Pancreas (tissue), 10 donors: ENCODE results near the gene CNTROB. TPM values are rescaled to one million over a fixed set of nuclear protein-coding genes. Genes with fewer than 3 reads are reported as not detected.

ENCODE experiments used
- ATAC-seq, 4 donors: fragments of 200-7000 bp; cut with Tn5 transposase; one replicate each; pipeline versions ENCODE4 v1.8.0 to v1.9.1; 2020; ENCODE audit warnings: mild to moderate bottlenecking in 4 of 4, moderate library complexity in 4 of 4
- DNase-seq, 6 donors: peaks; one replicate each; pipeline ENCODE4 v3.0.0-alpha.2; 2020
- FAIRE-seq: peaks from 2 replicates; lab custom pipeline; 2012; peaks lifted over from hg19 to GRCh38; lab: Jason Lieb, UNC
- H3K27ac ChIP-seq, 4 donors: fragments of 200-600 bp; sonication (generic); 1 replicate in 3 of 4; 2 replicates in 1 of 4; pipeline versions ENCODE4 v1.5.0 to v1.8.0; 2020
- H3K27me3 ChIP-seq, 4 donors: fragments of 200-600 bp; one replicate each; pipeline ENCODE4 v1.8.0; 2021
- H3K36me3 ChIP-seq, 3 donors: fragments of 200-600 bp; sonication (generic) in 1 of 3; one replicate each; pipeline versions ENCODE4 v1.5.0 to v1.8.0; 2020 to 2021
- H3K4me1 ChIP-seq, 3 donors: fragments of 200-600 bp; one replicate each; pipeline ENCODE4 v1.8.0; 2021
- H3K4me3 ChIP-seq, 4 donors: fragments of 200-600 bp; sonication (generic) in 2 of 4; one replicate each; pipeline versions ENCODE4 v1.5.0 to v1.8.0; 2020 to 2021
- H3K9me3 ChIP-seq, 4 donors: fragments of 200-600 bp; one replicate each; pipeline ENCODE4 v1.8.0; 2021
- CTCF ChIP-seq, 4 donors: fragments of 200-600 bp; sonication (generic) in 3 of 4; IDR thresholded peaks; one replicate each; pipeline versions ENCODE4 v1.5.0 to v1.8.0; 2021; ENCODE audit warnings: antibody characterized with exemption in 4 of 4
- WGBS, 2 donors: extraction: QIAGEN DNeasy Blood & Tissue Kit; methylation state at CpG; one replicate each; pipeline ENCODE4 v1.1.7; 2013; 5-methylcytosine and 5-hydroxymethylcytosine counted together
- intact Hi-C, 3 donors: fragments of 100-400 bp; cut with DNase I; formaldehyde crosslinking; loops; one replicate each; pipeline versions ENCODE4 v1.11.1 to v1.14.2; 2022
- polyA plus RNA-seq, 2 donors: library from polyadenylated mRNA; stranded (reverse); fragments of 200-250 nt; gene quantifications; one replicate each; pipeline ENCODE4 v1.2.3, GENCODE V29; 2013
- total RNA-seq, 6 donors: library from RNA; stranded (reverse); fragmentation: NEBNext Ultra II Directional in 4 of 6; extraction: Animal tissue kit (Norgen Biotek cat#: 25700) in 4 of 6; gene quantifications; one replicate each; pipeline versions ENCODE4 v1.2.1 to v1.2.4, GENCODE V29; 2021 to 2023
- donor health status: healthy with polysubstance abuse.
- donor health status: DM: no; HTN: no; CAD: no; lungs with moderate emphysema.
- donor health status: DM: no; HTN: no; CAD: no.
- donor health status: control.
- donor health status: control.
- donor health status: Bipolar disorder and iron deficiency.
- donor health status: DM: yes; HTN: yes; CAD: no.
- donor health status: DM: no; HTN: no; CAD: no.
- donor health status: DM: no; HTN: no; CAD: no.
- donor health status: DM: yes; HTN: yes; CAD: no.

Gene CNTROB
- total and polyA plus RNA-seq, 8 donors: 5.8 to 46.1 (median 9.9) TPM

- FAIRE-seq: peak; percentile 74
- Histone ChIP-seq H3K4me3 (no peak overlapping the region), H3K4me1 (no peaks in the 10 kb centered on the region), H3K36me3 (no peaks in the 10 kb centered on the region), H3K27me3 (no peaks in the 10 kb centered on the region), H3K27ac (no peak overlapping the region), H3K9me3 (no peaks in the 10 kb centered on the region)
- intact Hi-C loops: loop anchor here in 2 of 3 donors (5.0 to 10.0 kb wide), 4 partner anchors 76 to 246 kb away; no protein-coding TSS in a partner anchor
- ATAC-seq: peak; percentile 72 to 86 (median 78)
- TF ChIP-seq CTCF (IDR thresholded peaks at IDR 0.05): peak; percentile 42 to 64 (median 58)
- WGBS, 2 donors: 14 to 16% methylated on average over 5 of the region's 5 CpGs
- DNase-seq: peak in 3 of 6 donors; percentile 37 to 59 (median 58)
Observed at GRCh38 chr17:7988750-7989178, 56.8 kb downstream of the CNTROB start.

- ATAC-seq (peak; percentile 87 to 96 (median 95)), FAIRE-seq (no peak), DNase-seq (peak; percentile 72 to 99 (median 87))
- Histone ChIP-seq H3K4me3 (peak overlapping the region; percentile 33 to 61 (median 53)), H3K27me3 (no peaks in the 10 kb centered on the region), H3K9me3 (no peaks in the 10 kb centered on the region), H3K4me1 (no peaks in the 10 kb centered on the region), H3K36me3 (no peaks in the 10 kb centered on the region), H3K27ac (peak overlapping the region in 3 of 4 donors; percentile 14 to 77 (median 57))
- TF ChIP-seq CTCF (IDR thresholded peaks at IDR 0.05): peak; percentile 90 to 94 (median 92)
- 3 to 4% methylated on average over 59 of the region's 59 CpGs for WGBS, 2 donors
- intact Hi-C loops: loop anchor here in 2 of 3 donors (5.0 to 10.0 kb wide), 4 partner anchors 78 to 248 kb away; no protein-coding TSS in a partner anchor
Observed at GRCh38 chr17:7989781-7990655, 58.0 kb downstream of the CNTROB start.

GRCh38 chr17:7992516-7992915 lies 60.5 kb downstream of the CNTROB start:
- no peak for TF ChIP-seq CTCF (IDR thresholded peaks at IDR 0.05)
- Histone ChIP-seq H3K27ac (no peak overlapping the region), H3K27me3 (no peaks in the 10 kb centered on the region), H3K4me3 (no peak overlapping the region), H3K36me3 (no peaks in the 10 kb centered on the region), H3K4me1 (no peaks in the 10 kb centered on the region), H3K9me3 (no peaks in the 10 kb centered on the region)
- no peak for FAIRE-seq
- WGBS, 2 donors: 76 to 80% methylated on average over 2 of the region's 2 CpGs
- no peak for DNase-seq
- ATAC-seq: no peak
- intact Hi-C loops: loop anchor here in 1 of 3 donors (5.0 kb wide), 1 partner anchor 80 kb away; no protein-coding TSS in a partner anchor

- H3K27ac ChIP-seq: no peak overlapping the region
- no peaks in the 10 kb centered on the region for H3K36me3 ChIP-seq
- WGBS, 2 donors: 49 to 52% methylated on average over 3 of the region's 3 CpGs
- intact Hi-C loops: loop anchor here in 1 of 3 donors (5.0 kb wide), 1 partner anchor 81 kb away; no protein-coding TSS in a partner anchor
- FAIRE-seq: no peak
- TF ChIP-seq CTCF (IDR thresholded peaks at IDR 0.05): no peak
- no peak overlapping the region for H3K4me3 ChIP-seq
- ATAC-seq: no peak
- no peaks in the 10 kb centered on the region for H3K9me3 ChIP-seq
- DNase-seq: no peak
- no peaks in the 10 kb centered on the region for H3K27me3 ChIP-seq
- H3K4me1 ChIP-seq: no peaks in the 10 kb centered on the region
Observed at GRCh38 chr17:7992924-7993323, 60.9 kb downstream of the CNTROB start.
